Tibial nerve (tissue), 4 donors: ENCODE results near the gene PSMB2. TPM values are rescaled to one million over a fixed set of nuclear protein-coding genes. Genes with fewer than 3 reads are reported as not detected.

Source experiments
- DNase-seq, 2 donors: peaks; one replicate each; pipeline ENCODE4 v3.0.0-alpha.2; 2019; ENCODE audit warnings: low spot score in 2 of 2
- H3K27ac ChIP-seq, 4 donors: fragments of 200-600 bp; sonication (generic) in 3 of 4; one replicate each; pipeline ENCODE4 v1.5.1; 2017 to 2019; ENCODE audit warnings: mild to moderate bottlenecking in 1 of 4
- H3K27me3 ChIP-seq, 2 donors: fragments of 200-600 bp; sonication (generic) in 1 of 2; one replicate each; pipeline versions ENCODE4 v1.5.1 to v1.6.0; 2017 to 2019
- H3K36me3 ChIP-seq, 3 donors: fragments of 200-600 bp; sonication (generic); one replicate each; pipeline ENCODE4 v1.5.1; 2018 to 2019
- H3K4me1 ChIP-seq, 4 donors: fragments of 200-600 bp; sonication (generic) in 3 of 4; one replicate each; pipeline ENCODE4 v1.5.1; 2017 to 2019
- H3K4me3 ChIP-seq, 4 donors: fragments of 200-600 bp; sonication (generic) in 3 of 4; one replicate each; pipeline ENCODE4 v1.5.1; 2017 to 2019; ENCODE audit warnings: mild to moderate bottlenecking in 1 of 4, moderate library complexity in 1 of 4
- H3K9me3 ChIP-seq, 4 donors: fragments of 200-600 bp; sonication (generic) in 3 of 4; one replicate each; pipeline ENCODE4 v1.5.1; 2017 to 2019
- CTCF ChIP-seq, 5 experiments: fragments of 200-600 bp in 3 of 5; fragments of 450-650 bp in 2 of 5; sonication (generic) in 3 of 5; IDR thresholded peaks; one replicate each; pipeline ENCODE4 v1.5.1; 2016 to 2019; ENCODE audit warnings: antibody characterized with exemption in 5 of 5, mild to moderate bottlenecking in 3 of 5, moderate library complexity in 2 of 5
- EP300 ChIP-seq, 2 donors: sonication (generic); formaldehyde crosslinking; IDR thresholded peaks; one replicate each; pipeline ENCODE4 v1.6.1; 2017; ENCODE audit warnings: antibody characterized with exemption in 2 of 2, mild to moderate bottlenecking in 1 of 2
- POLR2A ChIP-seq, 2 donors: fragments of 450-650 bp; IDR thresholded peaks; one replicate each; pipeline ENCODE4 v1.6.1; 2017; ENCODE audit warnings: antibody characterized with exemption in 2 of 2, mild to moderate bottlenecking in 2 of 2, moderate library complexity in 2 of 2
- WGBS, 2 donors: methylation state at CpG; one replicate each; pipeline ENCODE4 v1.1.5; 2018; 5-methylcytosine and 5-hydroxymethylcytosine counted together
- total RNA-seq, 4 donors: library from RNA; depleted of rRNA; stranded (reverse); fragments of >200 nt; gene quantifications; one replicate each; pipeline ENCODE4 v1.1.0, GENCODE V29; 2016

PSMB2 gene
- total RNA-seq, 4 donors from 2014 or later, result 24.9 to 41.4 (median 33.8) TPM

- TF ChIP-seq EP300 (IDR thresholded peaks at IDR 0.05) (no peak), CTCF (IDR thresholded peaks at IDR 0.05) (no peak), POLR2A (IDR thresholded peaks at IDR 0.05) (no peak)
- Histone ChIP-seq H3K36me3 (no peaks in the 10 kb centered on the region), H3K4me3 (no peak overlapping the region), H3K27me3 (no peaks in the 10 kb centered on the region), H3K4me1 (no peaks in the 10 kb centered on the region), H3K9me3 (no peaks in the 10 kb centered on the region), H3K27ac (no peak overlapping the region)
- no peak for DNase-seq
- WGBS, 2 donors, result 64 to 68% methylated on average over 5 of the region's 5 CpGs
Measured at GRCh38 chr1:35656148-35656862, 15.0 kb upstream of the PSMB2 start.

GRCh38 chr1:35655196-35655595 is 13.9 kb upstream of the PSMB2 start:
- no peak overlapping the region for H3K4me3 ChIP-seq
- no peaks in the 10 kb centered on the region for H3K27me3 ChIP-seq
- no peak for TF ChIP-seq EP300 (IDR thresholded peaks at IDR 0.05)
- TF ChIP-seq POLR2A (IDR thresholded peaks at IDR 0.05), result no peak
- no peak for TF ChIP-seq CTCF (IDR thresholded peaks at IDR 0.05)
- H3K9me3 ChIP-seq, result no peaks in the 10 kb centered on the region
- no peaks in the 10 kb centered on the region for H3K4me1 ChIP-seq
- DNase-seq, result no peak
- no peaks in the 10 kb centered on the region for H3K36me3 ChIP-seq
- no peak overlapping the region for H3K27ac ChIP-seq
- 44 to 50% methylated on average over 1 of the region's 1 CpG for WGBS, 2 donors

- Histone ChIP-seq H3K9me3 (no peaks in the 10 kb centered on the region), H3K27me3 (no peaks in the 10 kb centered on the region), H3K36me3 (no peaks in the 10 kb centered on the region), H3K27ac (no peak overlapping the region), H3K4me1 (no peaks in the 10 kb centered on the region), H3K4me3 (no peak overlapping the region)
- TF ChIP-seq CTCF (IDR thresholded peaks at IDR 0.05) (no peak), EP300 (IDR thresholded peaks at IDR 0.05) (no peak), POLR2A (IDR thresholded peaks at IDR 0.05) (no peak)
- 53 to 74% methylated on average over 3 of the region's 3 CpGs for WGBS, 2 donors
- DNase-seq, result no peak
Measured at GRCh38 chr1:35650416-35650815, 9.1 kb upstream of the PSMB2 start.

GRCh38 chr1:35646043-35646442 is 4.7 kb upstream of the PSMB2 start:
- 14 to 18% methylated on average over 3 of the region's 3 CpGs for WGBS, 2 donors
- TF ChIP-seq EP300 (IDR thresholded peaks at IDR 0.05) (no peak), CTCF (IDR thresholded peaks at IDR 0.05) (no peak), POLR2A (IDR thresholded peaks at IDR 0.05) (no peak)
- no peak overlapping the region for H3K4me3 ChIP-seq
- H3K36me3 ChIP-seq, result no peaks in the 10 kb centered on the region
- peaks cover 0 to 6% (median 0%) of the 10 kb centered on the region in 4 donors for H3K4me1 ChIP-seq
- no peak for DNase-seq
- H3K27ac ChIP-seq, result no peak overlapping the region
- H3K9me3 ChIP-seq, result no peaks in the 10 kb centered on the region
- no peaks in the 10 kb centered on the region for H3K27me3 ChIP-seq

GRCh38 chr1:35644204-35644603 is 2.9 kb upstream of the PSMB2 start:
- Histone ChIP-seq H3K4me1 (peaks cover 0 to 23% (median 13%) of the 10 kb centered on the region in 4 donors), H3K27me3 (no peaks in the 10 kb centered on the region), H3K4me3 (no peak overlapping the region), H3K27ac (no peak overlapping the region), H3K9me3 (no peaks in the 10 kb centered on the region), H3K36me3 (no peaks in the 10 kb centered on the region)
- TF ChIP-seq CTCF (IDR thresholded peaks at IDR 0.05) (no peak), EP300 (IDR thresholded peaks at IDR 0.05) (no peak), POLR2A (IDR thresholded peaks at IDR 0.05) (no peak)
- no peak for DNase-seq
- 27 to 29% methylated on average over 2 of the region's 2 CpGs for WGBS, 2 donors
